ENCODE measurements around the gene DCLK2.

Gene DCLK2

GRCh38 chr4:150117629-150118028, 39.4 kb downstream of the DCLK2 start:
- DNase-seq (ENCODE audit: extremely low spot score): no peak
- ChIA-PET POLR2A (no interaction called here), CTCF (no interaction called here)
- no peak for TF ChIP-seq NFRKB (IDR thresholded peaks at IDR 0.05)
- no peak for TF ChIP-seq LEF1 (IDR thresholded peaks at IDR 0.05; ENCODE audit: borderline replicate concordance)
- no peak for TF ChIP-seq SUZ12 (IDR thresholded peaks at IDR 0.05)
- no peak for TF ChIP-seq CTBP1 (IDR thresholded peaks at IDR 0.05; ENCODE audit: borderline replicate concordance)

GRCh38 chr4:150119492-150119891, 41.2 kb downstream of the DCLK2 start:
- ChIA-PET POLR2A (interaction anchor here (0.8 kb wide), 1 partner anchor 72 kb away, joined by 3 read pairs; no protein-coding TSS in a partner anchor), CTCF (no interaction called here)
- no peak for TF ChIP-seq FOXK2 (IDR thresholded peaks at IDR 0.05)
- TF ChIP-seq TARDBP (IDR thresholded peaks at IDR 0.05): no peak
- no peak for TF ChIP-seq HDGF (IDR thresholded peaks at IDR 0.05; ENCODE audit: borderline replicate concordance)
- TF ChIP-seq LEF1 (IDR thresholded peaks at IDR 0.05; ENCODE audit: borderline replicate concordance): no peak
- TF ChIP-seq FOXM1 (IDR thresholded peaks at IDR 0.05; ENCODE audit: borderline replicate concordance): no peak
- TF ChIP-seq ARNT (IDR thresholded peaks at IDR 0.05): no peak
- no peak for DNase-seq (ENCODE audit: extremely low spot score)

- no peak for TF ChIP-seq SP1 (IDR thresholded peaks at IDR 0.05)
- TF ChIP-seq FOXA1 (IDR thresholded peaks at IDR 0.05): no peak
- TF ChIP-seq SUZ12 (IDR thresholded peaks at IDR 0.05): no peak
- no peak for TF ChIP-seq ELF4 (IDR thresholded peaks at IDR 0.05)
- no peak for TF ChIP-seq LEF1 (IDR thresholded peaks at IDR 0.05; ENCODE audit: borderline replicate concordance)
- DNase-seq (ENCODE audit: extremely low spot score): no peak
- ChIA-PET POLR2A (no interaction called here), CTCF (no interaction called here)
These were observed 44.8 kb downstream of the DCLK2 start for GRCh38 chr4:150123087-150123486.

- TF ChIP-seq PKNOX1 (IDR thresholded peaks at IDR 0.05) (peak; percentile 58; the same call in 1 of the 2 replicates), HDGF (IDR thresholded peaks at IDR 0.05; ENCODE audit: borderline replicate concordance) (no peak)
- ChIA-PET POLR2A (no interaction called here), CTCF (no interaction called here)
- no peak for DNase-seq (ENCODE audit: extremely low spot score)
These were observed 45.8 kb downstream of the DCLK2 start for GRCh38 chr4:150123796-150124677.

- CTCF ChIA-PET: interaction anchor here (0.6 kb wide), 1 partner anchor 55 kb away, joined by 3 read pairs; no protein-coding TSS in a partner anchor
- no peak for DNase-seq (ENCODE audit: extremely low spot score)
These were observed 48.1 kb downstream of the DCLK2 start for GRCh38 chr4:150126201-150126863.

GRCh38 chr4:150126864-150127203, 48.6 kb downstream of the DCLK2 start:
- TF ChIP-seq BHLHE40 (IDR thresholded peaks at IDR 0.05; ENCODE audit: borderline replicate concordance) (no peak), LEF1 (IDR thresholded peaks at IDR 0.05; ENCODE audit: borderline replicate concordance) (no peak), CTBP1 (IDR thresholded peaks at IDR 0.05; ENCODE audit: borderline replicate concordance) (no peak), ARNT (IDR thresholded peaks at IDR 0.05) (no peak), ELF4 (IDR thresholded peaks at IDR 0.05) (no peak), SUZ12 (IDR thresholded peaks at IDR 0.05) (no peak), TARDBP (IDR thresholded peaks at IDR 0.05) (no peak), NFRKB (IDR thresholded peaks at IDR 0.05) (no peak), HDGF (IDR thresholded peaks at IDR 0.05; ENCODE audit: borderline replicate concordance) (no peak), FOXK2 (IDR thresholded peaks at IDR 0.05) (no peak), FOXM1 (IDR thresholded peaks at IDR 0.05; ENCODE audit: borderline replicate concordance) (no peak), PKNOX1 (IDR thresholded peaks at IDR 0.05) (no peak), FOXA1 (IDR thresholded peaks at IDR 0.05) (no peak), SP1 (IDR thresholded peaks at IDR 0.05) (no peak), L3MBTL2 (conservative IDR thresholded peaks at IDR 0.05) (no peak), ZNF384 (IDR thresholded peaks at IDR 0.05) (no peak)
- DNase-seq (ENCODE audit: extremely low spot score): no peak
- ChIA-PET POLR2A (no interaction called here), CTCF (no interaction called here)

More at GRCh38 chr4:150126201-150126863, 48.1 kb downstream of the DCLK2 start:
- POLR2A ChIA-PET: no interaction called here
- TF ChIP-seq ZNF384 (IDR thresholded peaks at IDR 0.05): no peak
- no peak for TF ChIP-seq SUZ12 (IDR thresholded peaks at IDR 0.05)
- TF ChIP-seq FOXK2 (IDR thresholded peaks at IDR 0.05): no peak
- no peak for TF ChIP-seq PKNOX1 (IDR thresholded peaks at IDR 0.05)
- TF ChIP-seq SP1 (IDR thresholded peaks at IDR 0.05): no peak
- TF ChIP-seq ELF4 (IDR thresholded peaks at IDR 0.05): no peak
- no peak for TF ChIP-seq L3MBTL2 (conservative IDR thresholded peaks at IDR 0.05)
- TF ChIP-seq NFRKB (IDR thresholded peaks at IDR 0.05): no peak
- TF ChIP-seq LEF1 (IDR thresholded peaks at IDR 0.05; ENCODE audit: borderline replicate concordance): no peak
- no peak for TF ChIP-seq FOXM1 (IDR thresholded peaks at IDR 0.05; ENCODE audit: borderline replicate concordance)
- no peak for TF ChIP-seq FOXA1 (IDR thresholded peaks at IDR 0.05)
- TF ChIP-seq ARNT (IDR thresholded peaks at IDR 0.05): no peak
- TF ChIP-seq HDGF (IDR thresholded peaks at IDR 0.05; ENCODE audit: borderline replicate concordance): no peak
- no peak for TF ChIP-seq TARDBP (IDR thresholded peaks at IDR 0.05)
- TF ChIP-seq CTBP1 (IDR thresholded peaks at IDR 0.05; ENCODE audit: borderline replicate concordance): no peak

Measured in HEK293T (cell line).